ENCODE results near the gene FHIT.
"Not testable (repeated sequence)": the region's sequence is repeated elsewhere in the genome, so short reads cannot be mapped to it uniquely, and the experiment has no call there.

Gene FHIT

GRCh38 chr3:60989626-60990441, 261.4 kb downstream of the FHIT start:
- no peak for DNase-seq (ENCODE audit: low read depth)

GRCh38 chr3:60987191-60987590, 264.1 kb downstream of the FHIT start:
- not testable (repeated sequence) for DNase-seq (ENCODE audit: low read depth)

- no peak for DNase-seq (ENCODE audit: low read depth)
Measured at GRCh38 chr3:60986552-60986951, 264.7 kb downstream of the FHIT start.

- no peak for DNase-seq (ENCODE audit: low read depth)
Measured at GRCh38 chr3:60983906-60984305, 267.3 kb downstream of the FHIT start.

- DNase-seq (ENCODE audit: low read depth), result no peak
Measured at GRCh38 chr3:60980342-60980692, 270.9 kb downstream of the FHIT start.

- peak; percentile 77 for DNase-seq (ENCODE audit: low read depth)
Measured at GRCh38 chr3:60979461-60980341, 271.6 kb downstream of the FHIT start.

GRCh38 chr3:60973321-60973720, 277.9 kb downstream of the FHIT start:
- peak; percentile 62 for DNase-seq (ENCODE audit: low read depth)

- DNase-seq (ENCODE audit: low read depth), result no peak
Measured at GRCh38 chr3:60972599-60972998, 278.7 kb downstream of the FHIT start.

GRCh38 chr3:60970850-60971249, 280.4 kb downstream of the FHIT start:
- DNase-seq (ENCODE audit: low read depth), result no peak

GRCh38 chr3:60967141-60967540, 284.1 kb downstream of the FHIT start:
- DNase-seq (ENCODE audit: low read depth), result no peak

- no peak for DNase-seq (ENCODE audit: low read depth)
Measured at GRCh38 chr3:60957541-60957940, 293.7 kb downstream of the FHIT start.

GRCh38 chr3:60956729-60957128, 294.5 kb downstream of the FHIT start:
- DNase-seq (ENCODE audit: low read depth), result no peak

GRCh38 chr3:60955034-60955433, 296.2 kb downstream of the FHIT start:
- no peak for DNase-seq (ENCODE audit: low read depth)

- DNase-seq (ENCODE audit: low read depth), result peak; percentile 73
Measured at GRCh38 chr3:60954048-60954447, 297.2 kb downstream of the FHIT start.

GRCh38 chr3:60953351-60953750, 297.9 kb downstream of the FHIT start:
- DNase-seq (ENCODE audit: low read depth), result peak; percentile 40

- DNase-seq (ENCODE audit: low read depth), result no peak
Measured at GRCh38 chr3:60952055-60952454, 299.2 kb downstream of the FHIT start.

GRCh38 chr3:60949146-60949545, 302.1 kb downstream of the FHIT start:
- DNase-seq (ENCODE audit: low read depth), result no peak

GRCh38 chr3:60948488-60948887, 302.8 kb downstream of the FHIT start:
- peak; percentile 19 for DNase-seq (ENCODE audit: low read depth)

- peak; percentile 73 for DNase-seq (ENCODE audit: low read depth)
Measured at GRCh38 chr3:60935709-60936108, 315.5 kb downstream of the FHIT start.

- DNase-seq (ENCODE audit: low read depth), result no peak
Measured at GRCh38 chr3:60933824-60934223, 317.4 kb downstream of the FHIT start.

- peak; percentile 15 for DNase-seq (ENCODE audit: low read depth)
Measured at GRCh38 chr3:60932643-60933042, 318.6 kb downstream of the FHIT start.

- DNase-seq (ENCODE audit: low read depth), result no peak
Measured at GRCh38 chr3:60932170-60932569, 319.1 kb downstream of the FHIT start.

GRCh38 chr3:60931452-60931851, 319.8 kb downstream of the FHIT start:
- DNase-seq (ENCODE audit: low read depth), result no peak

All from EH (cell line).